A673 (cell line): Measurements from ENCODE around the gene MAP3K21. TPM values are rescaled to one million over a fixed set of nuclear protein-coding genes. Genes with fewer than 3 reads are reported as not detected.

Source experiments
- BruUV-seq: library from RNA; stranded (reverse); fragments of 400-500 nt; replicated peaks from 2 replicates; lab custom pipeline; 2021; lab: Mats Ljungman, UMichigan
- CTCF ChIA-PET: fragments of 300-600 bp; sonication (Branson Sonifier 250); formaldehyde crosslinking; loops from one replicate; lab custom pipeline; 2022; ENCODE audit warnings: antibody characterized with exemption; lab: Charles Lee
- POLR2A ChIA-PET: fragments of 300-600 bp; sonication (Branson Sonifier 250); formaldehyde crosslinking; loops from one replicate; lab custom pipeline; 2022; ENCODE audit warnings: antibody characterized with exemption; ENCODE audit not compliant: low non-redundant PET; lab: Charles Lee
- DNase-seq: peaks from one replicate; pipeline ENCODE4 v3.0.0-alpha.2; 2015; ENCODE audit warnings: low spot score
- H3K27ac ChIP-seq: fragments of 200-600 bp; sonication (generic); 2 replicates; pipeline ENCODE4 v1.5.1; 2016; ENCODE audit warnings: mixed run types, low read depth, mild to moderate bottlenecking, mixed read lengths, antibody characterized with exemption, low read length; ENCODE audit not compliant: poor library complexity, severe bottlenecking
- H3K27me3 ChIP-seq: fragments of 200-600 bp; sonication (generic); replicated peaks from 2 replicates; pipeline ENCODE4 v1.6.1; 2017; ENCODE audit warnings: mixed run types, low read depth, mild to moderate bottlenecking, mixed read lengths, antibody characterized with exemption, low read length; ENCODE audit not compliant: insufficient read depth, poor library complexity
- H3K36me3 ChIP-seq: fragments of 200-600 bp; sonication (generic); 2 replicates; pipeline ENCODE4 v1.6.1; 2016; ENCODE audit warnings: mixed run types, mild to moderate bottlenecking, mixed read lengths, antibody characterized with exemption, low read length; ENCODE audit not compliant: insufficient read depth, poor library complexity, severe bottlenecking
- H3K4me1 ChIP-seq: fragments of 200-600 bp; sonication (generic); 2 replicates; pipeline ENCODE4 v1.6.1; 2017; ENCODE audit warnings: mixed run types, mild to moderate bottlenecking, mixed read lengths, antibody characterized with exemption, low read length; ENCODE audit not compliant: insufficient read depth, poor library complexity, severe bottlenecking
- H3K4me3 ChIP-seq: fragments of 200-600 bp; sonication (generic); 2 replicates; pipeline ENCODE4 v1.5.1; 2016; ENCODE audit warnings: low read depth, mixed run types, mild to moderate bottlenecking, mixed read lengths, low read length; ENCODE audit not compliant: poor library complexity, severe bottlenecking
- H3K9me3 ChIP-seq: fragments of 200-600 bp; sonication (generic); 2 replicates; pipeline ENCODE4 v1.6.1; 2016; ENCODE audit warnings: mixed run types, low read depth, mild to moderate bottlenecking, mixed read lengths, antibody characterized with exemption, low read length; ENCODE audit not compliant: poor library complexity, severe bottlenecking
- CTCF ChIP-seq: fragments of 300-800, 200-600 bp; sonication (generic); conservative IDR thresholded peaks from 2 replicates; pipeline ENCODE4 v1.5.1; 2017; ENCODE audit warnings: low read depth, mild to moderate bottlenecking, antibody characterized with exemption, low read length, moderate library complexity, mixed read lengths
- EZH2 ChIP-seq: fragments of 200-600 bp; sonication (generic); IDR thresholded peaks from 2 replicates; pipeline ENCODE4 v1.6.1; 2017; ENCODE audit warnings: borderline replicate concordance, low read depth, mild to moderate bottlenecking, mixed read lengths, antibody characterized with exemption, low read length; ENCODE audit not compliant: poor library complexity, severe bottlenecking
- intact Hi-C: fragments of 100-400 bp; cut with micrococcal nuclease; formaldehyde crosslinking; loops from one replicate; pipeline ENCODE4 v1.10.0; 2022; ENCODE audit not compliant: unreplicated experiment
- total RNA-seq: library from RNA; stranded (reverse); gene quantifications from 2 replicates; pipeline ENCODE4 v1.2.3, GENCODE V29; 2021

MAP3K21 gene
- total RNA-seq, 1 experiment from 2014 or later: 0.88 TPM

GRCh38 chr1:233320023-233320422 is 7.5 kb upstream of the MAP3K21 start:
- H3K4me3 ChIP-seq: no peak overlapping the region
- H3K9me3 ChIP-seq: no peaks in the 10 kb centered on the region
- no peak for TF ChIP-seq CTCF
- TF ChIP-seq EZH2: no peak
- peaks cover 19% of the 10 kb centered on the region for H3K27me3 ChIP-seq
- no TSS peak for BruUV-seq
- H3K27ac ChIP-seq: no peak overlapping the region
- no peaks in the 10 kb centered on the region for H3K4me1 ChIP-seq
- CTCF ChIA-PET: no interaction called here
- POLR2A ChIA-PET: no interaction called here
- H3K36me3 ChIP-seq: no peaks in the 10 kb centered on the region
- DNase-seq: no peak
- intact Hi-C loops: no loop called here

GRCh38 chr1:233323718-233324117 is 3.8 kb upstream of the MAP3K21 start:
- CTCF ChIA-PET: no interaction called here
- H3K27me3 ChIP-seq: peaks cover 8% of the 10 kb centered on the region
- POLR2A ChIA-PET: no interaction called here
- H3K27ac ChIP-seq: no peak overlapping the region
- BruUV-seq: no TSS peak
- H3K9me3 ChIP-seq: no peaks in the 10 kb centered on the region
- intact Hi-C loops: no loop called here
- H3K4me1 ChIP-seq: no peaks in the 10 kb centered on the region
- H3K36me3 ChIP-seq: no peaks in the 10 kb centered on the region
- no peak overlapping the region for H3K4me3 ChIP-seq
- DNase-seq: no peak
- TF ChIP-seq EZH2: no peak
- no peak for TF ChIP-seq CTCF

- Histone ChIP-seq H3K9me3 (no peaks in the 10 kb centered on the region), H3K4me1 (no peaks in the 10 kb centered on the region), H3K27ac (no peak overlapping the region), H3K4me3 (no peak overlapping the region), H3K27me3 (peaks cover 17% of the 10 kb centered on the region), H3K36me3 (no peaks in the 10 kb centered on the region)
- ChIA-PET CTCF (no interaction called here), POLR2A (no interaction called here)
- no TSS peak for BruUV-seq
- intact Hi-C loops: no loop called here
- DNase-seq: no peak
- TF ChIP-seq CTCF: no peak
- TF ChIP-seq EZH2: no peak
Measured at GRCh38 chr1:233326319-233326718, 1.2 kb upstream of the MAP3K21 start.
